WI38 (cell line): Measurements from ENCODE around the gene APH1B.

Experiments used
- H3K4me3 ChIP-seq: 2 replicates; pipeline ENCODE4 v1.5.1; 2011; ENCODE audit warnings: low read depth, mild to moderate bottlenecking, control low read depth, low read length
- TF ChIP-seq, protein P1 (sequence below): IDR thresholded peaks from 2 replicates; pipeline ENCODE4 v1.5.1; 2012; ENCODE audit warnings: low read depth, mild to moderate bottlenecking, control low read depth, low read length

APH1B gene

GRCh38 chr15:63254991-63255390 lies 22.4 kb upstream of the APH1B start:
- no peak overlapping the region for H3K4me3 ChIP-seq

DNA sequence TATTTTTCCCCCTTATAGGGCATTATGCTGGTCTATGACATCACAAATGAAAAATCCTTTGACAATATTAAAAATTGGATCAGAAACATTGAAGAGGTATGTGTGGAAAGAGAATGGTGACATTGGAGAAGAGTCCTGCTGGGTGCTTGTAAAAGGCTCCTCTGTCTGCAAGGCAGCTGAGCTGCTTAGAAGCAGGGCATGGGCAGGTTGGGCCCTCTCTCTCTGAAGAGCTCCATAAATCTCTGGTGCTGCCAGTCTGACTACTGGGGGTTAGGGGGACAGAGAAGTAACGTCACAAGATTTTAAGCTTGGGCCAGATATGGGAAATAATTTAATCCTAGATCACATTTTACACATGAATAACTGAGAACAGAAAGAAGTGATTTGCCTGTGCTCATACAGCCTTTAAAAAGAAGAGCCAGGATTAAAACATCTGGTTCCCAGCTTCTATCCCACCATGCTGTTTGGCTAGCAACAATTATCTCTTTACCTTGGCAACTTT lies 21.9 kb upstream of the APH1B start:
- TF ChIP-seq, protein P1, sequence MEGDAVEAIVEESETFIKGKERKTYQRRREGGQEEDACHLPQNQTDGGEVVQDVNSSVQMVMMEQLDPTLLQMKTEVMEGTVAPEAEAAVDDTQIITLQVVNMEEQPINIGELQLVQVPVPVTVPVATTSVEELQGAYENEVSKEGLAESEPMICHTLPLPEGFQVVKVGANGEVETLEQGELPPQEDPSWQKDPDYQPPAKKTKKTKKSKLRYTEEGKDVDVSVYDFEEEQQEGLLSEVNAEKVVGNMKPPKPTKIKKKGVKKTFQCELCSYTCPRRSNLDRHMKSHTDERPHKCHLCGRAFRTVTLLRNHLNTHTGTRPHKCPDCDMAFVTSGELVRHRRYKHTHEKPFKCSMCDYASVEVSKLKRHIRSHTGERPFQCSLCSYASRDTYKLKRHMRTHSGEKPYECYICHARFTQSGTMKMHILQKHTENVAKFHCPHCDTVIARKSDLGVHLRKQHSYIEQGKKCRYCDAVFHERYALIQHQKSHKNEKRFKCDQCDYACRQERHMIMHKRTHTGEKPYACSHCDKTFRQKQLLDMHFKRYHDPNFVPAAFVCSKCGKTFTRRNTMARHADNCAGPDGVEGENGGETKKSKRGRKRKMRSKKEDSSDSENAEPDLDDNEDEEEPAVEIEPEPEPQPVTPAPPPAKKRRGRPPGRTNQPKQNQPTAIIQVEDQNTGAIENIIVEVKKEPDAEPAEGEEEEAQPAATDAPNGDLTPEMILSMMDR: no peak
- H3K4me3 ChIP-seq: no peak overlapping the region

More at GRCh38 chr15:63254991-63255390, 22.4 kb upstream of the APH1B start:
- TF ChIP-seq, protein P1: no peak

DNA sequence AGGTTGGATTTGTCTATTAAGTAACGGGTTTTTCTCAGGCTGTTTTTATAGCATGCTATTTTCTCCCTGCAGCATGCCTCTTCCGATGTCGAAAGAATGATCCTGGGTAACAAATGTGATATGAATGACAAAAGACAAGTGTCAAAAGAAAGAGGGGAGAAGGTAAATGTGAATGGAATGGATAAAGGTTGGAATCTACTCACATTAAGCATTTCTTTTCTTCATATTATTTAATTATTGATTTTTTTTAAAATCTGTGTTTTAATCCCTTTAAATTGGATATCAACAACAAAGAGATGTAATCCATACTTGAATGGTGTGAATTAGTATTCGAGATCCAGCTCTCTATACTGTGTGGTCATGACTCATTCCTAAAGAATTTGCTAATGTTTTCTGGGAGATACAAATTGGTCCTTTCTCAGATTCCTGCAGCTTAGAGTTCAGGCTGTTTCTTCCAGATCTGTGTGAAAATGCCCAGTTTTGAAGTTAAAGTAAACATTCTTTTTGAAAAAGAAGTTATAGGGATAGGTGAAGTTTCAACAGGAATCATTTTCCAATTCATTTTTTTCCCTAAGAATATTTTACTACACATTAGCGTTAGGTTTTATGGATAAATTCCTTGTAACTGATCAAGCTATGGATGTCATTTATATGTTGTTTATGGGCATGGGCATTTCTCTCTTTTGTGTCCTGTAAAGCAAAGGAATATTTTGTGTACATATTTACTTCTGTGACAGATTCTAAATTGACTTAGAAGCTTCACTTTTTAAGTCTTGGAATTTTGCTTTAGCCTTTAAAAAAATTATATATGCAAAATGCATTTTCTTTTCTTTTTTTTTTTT lies 20.8 kb upstream of the APH1B start:
- TF ChIP-seq, protein P1: no peak
- H3K4me3 ChIP-seq: no peak overlapping the region

DNA sequence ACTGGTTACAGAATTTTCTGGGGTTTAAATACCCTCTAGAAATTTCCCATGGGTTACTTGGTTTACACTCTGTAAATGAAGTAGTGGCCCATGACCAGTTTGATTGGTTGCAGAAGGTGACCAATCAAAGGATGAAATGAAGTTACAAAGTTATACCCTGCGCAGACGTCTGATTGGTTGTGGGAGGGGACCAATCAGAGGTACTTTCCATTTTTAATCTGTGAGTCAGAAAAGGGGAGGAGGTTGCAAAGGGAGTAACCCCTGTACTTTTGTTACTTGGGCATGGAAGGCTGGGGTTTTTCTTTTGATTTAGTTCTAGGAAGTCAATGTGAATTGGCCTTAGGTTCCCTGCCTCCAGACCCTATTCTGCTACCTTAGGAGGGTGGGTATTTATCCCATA lies 18.7 kb upstream of the APH1B start:
- no peak overlapping the region for H3K4me3 ChIP-seq
- TF ChIP-seq, protein P1: no peak

DNA sequence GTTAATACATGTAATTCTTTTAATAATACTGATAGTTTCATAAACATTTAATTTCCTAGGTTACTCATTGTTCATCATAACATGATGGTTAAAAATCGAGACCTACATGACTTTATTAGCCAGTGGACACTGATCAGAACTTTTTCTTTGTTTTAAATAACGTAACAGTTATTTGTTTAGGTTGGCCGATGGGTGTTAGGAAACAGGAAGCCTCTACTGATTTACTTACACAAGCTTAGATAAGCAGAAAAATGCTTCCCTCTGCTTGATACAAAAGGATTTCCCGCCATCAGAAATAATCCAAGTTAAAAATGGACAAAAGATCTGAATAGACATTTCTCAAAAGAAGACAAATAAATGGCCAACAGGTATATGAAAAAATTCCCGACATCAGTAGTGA lies 16.6 kb upstream of the APH1B start:
- H3K4me3 ChIP-seq: no peak overlapping the region
- TF ChIP-seq, protein P1: no peak

DNA sequence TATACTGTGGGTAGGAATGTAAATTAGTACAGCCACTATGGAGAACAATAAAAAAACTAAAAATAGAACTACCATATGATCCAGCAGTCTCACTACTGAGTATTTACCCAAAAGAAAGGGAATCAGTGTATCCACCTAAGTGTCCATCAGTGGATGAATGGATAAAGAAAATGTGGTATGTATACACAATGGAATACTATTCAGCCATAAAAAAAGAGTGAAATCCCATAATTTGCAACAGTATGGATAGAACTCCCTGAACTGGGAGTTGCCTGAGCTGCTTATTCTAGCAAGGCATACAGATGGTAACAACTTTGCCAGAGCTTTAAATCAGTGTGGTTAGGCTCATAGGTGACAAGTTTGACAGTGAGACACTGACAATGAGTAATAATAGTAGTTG lies 16.1 kb upstream of the APH1B start:
- TF ChIP-seq, protein P1: no peak
- H3K4me3 ChIP-seq: no peak overlapping the region

DNA sequence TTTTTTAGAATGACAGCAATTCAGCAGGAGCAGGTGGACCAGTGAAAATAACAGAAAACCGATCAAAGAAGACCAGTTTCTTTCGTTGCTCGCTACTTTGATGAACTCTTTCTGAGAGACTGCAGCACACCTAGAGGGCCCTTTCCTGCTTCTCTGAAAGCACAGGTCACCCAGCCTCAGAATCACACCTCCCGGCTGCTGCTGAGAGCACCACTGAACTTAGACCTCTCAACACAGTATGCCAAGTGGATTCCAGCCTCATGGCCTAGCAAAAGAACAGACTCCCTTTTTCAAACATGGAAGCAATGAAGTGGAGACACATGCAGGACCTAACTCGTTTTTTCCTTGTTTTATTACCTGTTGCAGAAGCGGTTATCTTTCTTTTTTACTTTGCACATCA lies 13.9 kb upstream of the APH1B start:
- no peak overlapping the region for H3K4me3 ChIP-seq
- TF ChIP-seq, protein P1: no peak
